D721Med (cell line): Measurements from ENCODE around the gene HSPA2.
A peak's percentile ranks its signal among the peaks of the same experiment; 100 is the strongest.
"Not testable (repeated sequence)": the region's sequence is repeated elsewhere in the genome, so short reads cannot be mapped to it uniquely, and the experiment has no call there.

Source experiments
- DNase-seq: peaks from one replicate; pipeline ENCODE4 v3.0.0; 2011; ENCODE audit warnings: low spot score; ENCODE audit not compliant: insufficient read length
- FAIRE-seq: peaks from 2 replicates; lab custom pipeline; 2011; peaks lifted over from hg19 to GRCh38; lab: Jason Lieb, UNC
- CTCF ChIP-seq: IDR thresholded peaks from 2 replicates; pipeline ENCODE4 v1.5.1; 2012; ENCODE audit warnings: mild to moderate bottlenecking, control low read depth; ENCODE audit not compliant: insufficient read depth; ENCODE audit errors: missing control alignments

The HSPA2 gene

GRCh38 chr14:64516969-64517368 lies 23.6 kb upstream of the HSPA2 start:
- FAIRE-seq (peak; percentile 41), DNase-seq (no peak)
- TF ChIP-seq CTCF: no peak

- not testable (repeated sequence) for FAIRE-seq, DNase-seq
These were observed 22.9 kb upstream of the HSPA2 start for GRCh38 chr14:64517667-64518066.

- no peak for DNase-seq
- TF ChIP-seq CTCF: no peak
- FAIRE-seq: no peak
These were observed 22.3 kb upstream of the HSPA2 start for GRCh38 chr14:64518229-64518628.

GRCh38 chr14:64520699-64521098 lies 19.8 kb upstream of the HSPA2 start:
- FAIRE-seq: no peak
- DNase-seq: no peak

GRCh38 chr14:64522591-64523355 lies 17.8 kb upstream of the HSPA2 start:
- DNase-seq: no peak
- no peak for FAIRE-seq
- no peak for TF ChIP-seq CTCF

More at GRCh38 chr14:64520699-64521098, 19.8 kb upstream of the HSPA2 start:
- no peak for TF ChIP-seq CTCF

GRCh38 chr14:64525354-64525753 lies 15.2 kb upstream of the HSPA2 start:
- peak; percentile 58 for FAIRE-seq
- TF ChIP-seq CTCF: no peak
- no peak for DNase-seq

GRCh38 chr14:64531567-64531966 lies 9.0 kb upstream of the HSPA2 start:
- no peak for FAIRE-seq
- no peak for TF ChIP-seq CTCF

More at GRCh38 chr14:64531567-64531966, 9.0 kb upstream of the HSPA2 start:
- DNase-seq: no peak
